GM12878 (cell line): ENCODE data around the gene RPRD2. TPM values are rescaled to one million over a fixed set of nuclear protein-coding genes. Genes with fewer than 3 reads are reported as not detected.

Experiments used
- ASH2L ChIP-seq: fragments of 300-600, 200-600 bp; sonication (generic); IDR thresholded peaks from 2 replicates; pipeline ENCODE4 v1.6.1; 2017; ENCODE audit warnings: low read depth, mild to moderate bottlenecking, borderline replicate concordance
- CEBPB ChIP-seq, 2 experiments: fragments of 150-350 bp in 1 of 2; IDR thresholded peaks; 2 replicates each; pipeline ENCODE4 v1.6.1; 2012 to 2014; ENCODE audit warnings: low read depth in 2 of 2, low read length in 2 of 2, borderline replicate concordance in 1 of 2, inconsistent platforms in 1 of 2
- FOS ChIP-seq: IDR thresholded peaks from 3 replicates; pipeline ENCODE4 v1.6.1; 2011; ENCODE audit warnings: borderline replicate concordance; ENCODE audit not compliant: insufficient read length; ENCODE audit errors: extremely low read depth
- FOXK2 ChIP-seq: fragments of 450-650 bp; IDR thresholded peaks from 2 replicates; pipeline ENCODE4 v1.6.1; 2017; ENCODE audit warnings: mild to moderate bottlenecking, moderate library complexity
- IRF4 ChIP-seq: IDR thresholded peaks from 2 replicates; pipeline ENCODE4 v1.6.1; 2011; ENCODE audit warnings: low read depth, low read length
- PML ChIP-seq: IDR thresholded peaks from 2 replicates; pipeline ENCODE4 v1.6.1; 2012; ENCODE audit warnings: low read length, inconsistent platforms
- RUNX3 ChIP-seq: IDR thresholded peaks from 2 replicates; pipeline ENCODE4 v1.6.1; 2012; ENCODE audit warnings: low read length, inconsistent platforms
- SUZ12 ChIP-seq: fragments of 200-600 bp; sonication (generic); IDR thresholded peaks from one replicate; pipeline ENCODE4 v1.6.1; 2018; ENCODE audit warnings: antibody characterized with exemption, mild to moderate bottlenecking; ENCODE audit not compliant: unreplicated experiment
- TCF12 ChIP-seq: IDR thresholded peaks from 2 replicates; pipeline ENCODE4 v1.6.1; 2011; ENCODE audit warnings: low read depth, mild to moderate bottlenecking, low read length
- ZBTB11 ChIP-seq: fragments of 450-650 bp; formaldehyde crosslinking; IDR thresholded peaks from 2 replicates; pipeline ENCODE4 v1.5.0; 2022; ENCODE audit warnings: mild to moderate bottlenecking, missing genetic modification characterization
- polyA plus RNA-seq, 11 experiments: library from polyadenylated mRNA; depleted of rRNA in 4 of 11; unstranded in 6 of 11; stranded (reverse) in 5 of 11; fragments of >200 nt; fragmentation: Nextera tagmentation in 4 of 11; fragmentation: Illumina TruSeq in 1 of 11; extraction: Ambion mirVana in 4 of 11; extraction: Trizol in 1 of 11; gene quantifications; 1 replicate in 1 of 11; 2 replicates in 10 of 11; pipeline versions ENCODE4 v1.2.1 to v1.2.3, GENCODE V29; 2011 to 2016; ENCODE audit warnings: inconsistent platforms in 2 of 11, missing spikeins in 2 of 11, low read depth in 1 of 11
- total RNA-seq, 4 experiments: library from RNA; depleted of rRNA in 3 of 4; stranded (reverse); fragments of >200 nt in 3 of 4; fragmentation: Illumina TruSeq in 1 of 4; extraction: Trizol in 1 of 4; gene quantifications; 2 replicates each; pipeline versions ENCODE4 v1.2.1 to v1.2.3, GENCODE V29; 2013 to 2021
- TF ChIP-seq, protein P1 (sequence below): fragments of 450-650 bp; IDR thresholded peaks from 2 replicates; pipeline ENCODE4 v1.6.1; 2018; ENCODE audit warnings: mild to moderate bottlenecking, low read depth, moderate library complexity; ENCODE audit not compliant: partially characterized antibody

Gene RPRD2
- total and polyA plus RNA-seq, 10 of the 15 experiments (the other 5 are each of a cell fraction or from before 2014, with no cell fraction given) = 1.9 to 24.8 (median 13.3) TPM

- TF ChIP-seq, protein P1, sequence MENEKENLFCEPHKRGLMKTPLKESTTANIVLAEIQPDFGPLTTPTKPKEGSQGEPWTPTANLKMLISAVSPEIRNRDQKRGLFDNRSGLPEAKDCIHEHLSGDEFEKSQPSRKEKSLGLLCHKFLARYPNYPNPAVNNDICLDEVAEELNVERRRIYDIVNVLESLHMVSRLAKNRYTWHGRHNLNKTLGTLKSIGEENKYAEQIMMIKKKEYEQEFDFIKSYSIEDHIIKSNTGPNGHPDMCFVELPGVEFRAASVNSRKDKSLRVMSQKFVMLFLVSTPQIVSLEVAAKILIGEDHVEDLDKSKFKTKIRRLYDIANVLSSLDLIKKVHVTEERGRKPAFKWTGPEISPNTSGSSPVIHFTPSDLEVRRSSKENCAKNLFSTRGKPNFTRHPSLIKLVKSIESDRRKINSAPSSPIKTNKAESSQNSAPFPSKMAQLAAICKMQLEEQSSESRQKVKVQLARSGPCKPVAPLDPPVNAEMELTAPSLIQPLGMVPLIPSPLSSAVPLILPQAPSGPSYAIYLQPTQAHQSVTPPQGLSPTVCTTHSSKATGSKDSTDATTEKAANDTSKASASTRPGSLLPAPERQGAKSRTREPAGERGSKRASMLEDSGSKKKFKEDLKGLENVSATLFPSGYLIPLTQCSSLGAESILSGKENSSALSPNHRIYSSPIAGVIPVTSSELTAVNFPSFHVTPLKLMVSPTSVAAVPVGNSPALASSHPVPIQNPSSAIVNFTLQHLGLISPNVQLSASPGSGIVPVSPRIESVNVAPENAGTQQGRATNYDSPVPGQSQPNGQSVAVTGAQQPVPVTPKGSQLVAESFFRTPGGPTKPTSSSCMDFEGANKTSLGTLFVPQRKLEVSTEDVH = no peak
- TF ChIP-seq RUNX3 (no peak), ASH2L (no peak), IRF4 (no peak), ZBTB11 (no peak), TCF12 (no peak), FOXK2 (no peak), SUZ12 (no peak), FOS (no peak), CEBPB (IDR thresholded peaks at IDR 0.05; ENCODE audit: borderline replicate concordance in 1 of 2, low read depth in 2 of 2, low read length in 2 of 2) (no peak), PML (no peak)
Measured at GRCh38 chr1:150407330-150407729, 43.4 kb downstream of the RPRD2 start (continued).
